GM20000 (cell line): ENCODE results near the gene CAMTA1.

ENCODE experiments used
- DNase-seq: peaks from one replicate; pipeline ENCODE4 v3.0.0; 2012; ENCODE audit warnings: low spot score
- TF ChIP-seq, protein P1 (sequence below): IDR thresholded peaks from 2 replicates; pipeline ENCODE4 v1.5.1; 2012; ENCODE audit warnings: mild to moderate bottlenecking, control low read depth; ENCODE audit errors: extremely low read depth, missing control alignments

The CAMTA1 gene

DNA sequence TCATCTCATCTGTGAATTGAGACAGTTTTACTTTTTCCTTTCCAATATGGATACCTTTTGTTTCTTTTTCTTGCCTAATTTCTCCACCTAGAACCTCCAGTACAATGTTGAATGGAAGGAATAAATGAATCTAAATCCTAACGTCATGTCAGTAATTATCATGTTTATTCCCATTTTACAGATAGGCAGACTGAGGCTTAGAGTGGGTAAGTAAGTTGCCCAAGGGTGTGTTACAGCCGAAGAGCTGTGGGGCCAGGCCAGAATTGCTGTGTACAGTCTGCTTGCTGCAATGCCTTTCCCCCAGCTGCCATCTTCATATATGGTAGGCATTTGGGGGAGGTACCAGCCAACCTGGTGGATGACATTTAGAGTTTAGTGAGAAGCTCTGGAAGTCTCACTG is 162.7 kb downstream of the CAMTA1 start:
- TF ChIP-seq, protein P1, sequence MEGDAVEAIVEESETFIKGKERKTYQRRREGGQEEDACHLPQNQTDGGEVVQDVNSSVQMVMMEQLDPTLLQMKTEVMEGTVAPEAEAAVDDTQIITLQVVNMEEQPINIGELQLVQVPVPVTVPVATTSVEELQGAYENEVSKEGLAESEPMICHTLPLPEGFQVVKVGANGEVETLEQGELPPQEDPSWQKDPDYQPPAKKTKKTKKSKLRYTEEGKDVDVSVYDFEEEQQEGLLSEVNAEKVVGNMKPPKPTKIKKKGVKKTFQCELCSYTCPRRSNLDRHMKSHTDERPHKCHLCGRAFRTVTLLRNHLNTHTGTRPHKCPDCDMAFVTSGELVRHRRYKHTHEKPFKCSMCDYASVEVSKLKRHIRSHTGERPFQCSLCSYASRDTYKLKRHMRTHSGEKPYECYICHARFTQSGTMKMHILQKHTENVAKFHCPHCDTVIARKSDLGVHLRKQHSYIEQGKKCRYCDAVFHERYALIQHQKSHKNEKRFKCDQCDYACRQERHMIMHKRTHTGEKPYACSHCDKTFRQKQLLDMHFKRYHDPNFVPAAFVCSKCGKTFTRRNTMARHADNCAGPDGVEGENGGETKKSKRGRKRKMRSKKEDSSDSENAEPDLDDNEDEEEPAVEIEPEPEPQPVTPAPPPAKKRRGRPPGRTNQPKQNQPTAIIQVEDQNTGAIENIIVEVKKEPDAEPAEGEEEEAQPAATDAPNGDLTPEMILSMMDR, result no peak
- DNase-seq, result no peak

DNA sequence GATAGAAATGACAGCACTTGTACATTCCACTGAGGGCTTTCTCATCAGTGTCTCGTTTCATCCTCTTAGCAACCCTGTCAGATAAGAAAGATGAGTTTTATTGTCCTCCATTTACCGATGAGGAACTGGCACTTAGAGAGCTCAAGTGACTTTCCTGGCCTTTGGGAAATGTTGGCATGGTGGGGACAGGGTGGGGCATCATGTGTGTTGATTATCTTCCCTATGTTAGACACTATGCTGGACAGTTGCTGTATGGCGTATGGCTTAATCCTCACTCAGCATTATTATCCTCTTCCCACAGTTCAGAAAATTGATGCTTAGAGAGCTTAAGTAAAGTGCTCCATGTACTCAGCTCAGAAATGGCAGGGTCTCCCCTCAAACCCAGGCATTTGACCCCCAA is 163.2 kb downstream of the CAMTA1 start:
- DNase-seq, result no peak
- TF ChIP-seq, protein P1, result no peak

DNA sequence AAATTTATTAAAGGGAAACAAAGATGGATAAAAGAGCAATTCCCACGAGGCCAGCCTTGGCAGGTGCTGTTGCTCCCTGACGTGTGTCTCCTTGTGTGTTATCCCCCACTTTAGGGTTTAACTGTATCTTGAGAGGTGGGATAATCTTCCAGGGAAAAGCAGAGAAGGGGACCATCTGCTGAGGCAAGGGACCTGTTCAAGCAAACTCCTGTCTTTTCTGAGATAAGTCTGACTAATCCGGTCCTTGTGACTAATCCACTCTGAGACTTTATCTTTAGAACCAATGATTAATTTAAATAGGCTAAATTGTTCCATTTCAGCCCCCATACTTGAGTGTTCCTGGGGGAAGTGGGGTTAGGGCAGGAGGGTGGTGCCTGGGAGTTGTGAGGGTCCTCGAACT is 163.6 kb downstream of the CAMTA1 start:
- TF ChIP-seq, protein P1, result no peak
- DNase-seq, result no peak

DNA sequence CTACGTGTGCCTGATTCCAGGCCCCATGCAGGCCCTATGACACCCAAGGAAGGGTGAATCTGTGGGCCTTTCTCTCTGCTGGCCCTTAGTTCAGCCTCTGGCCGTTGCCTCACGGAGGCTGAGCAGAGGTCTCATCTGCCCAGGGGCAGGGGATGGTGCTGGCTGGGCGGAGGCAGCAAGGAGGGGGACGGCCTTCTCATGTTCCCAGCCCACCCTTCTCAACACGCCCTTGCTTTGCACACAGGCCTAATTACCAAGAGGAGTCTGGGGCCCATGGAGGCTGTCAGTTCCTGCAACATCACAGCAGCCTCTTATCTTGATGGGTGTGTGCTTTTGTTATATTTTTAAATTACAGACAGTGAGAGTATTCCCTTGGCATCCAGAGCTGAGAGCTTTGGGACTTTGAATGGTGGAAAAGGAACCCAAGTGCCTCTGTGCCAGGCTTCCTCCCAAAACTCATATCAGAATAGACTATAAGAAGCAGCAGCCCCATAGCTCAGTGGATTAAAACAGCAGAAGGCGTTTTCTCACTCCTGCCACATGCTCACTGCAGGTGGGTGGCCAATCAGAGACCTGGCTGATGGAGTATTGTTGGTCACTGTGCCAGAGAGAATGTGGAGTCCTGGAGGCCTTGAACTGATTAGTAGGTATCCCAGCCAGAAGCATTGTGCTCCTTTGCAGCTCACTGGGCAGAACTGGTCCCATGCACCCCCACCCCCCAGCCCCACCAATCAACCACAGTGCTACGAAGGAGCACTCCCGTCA is 164.9 kb downstream of the CAMTA1 start:
- TF ChIP-seq, protein P1, result no peak
- DNase-seq, result no peak

DNA sequence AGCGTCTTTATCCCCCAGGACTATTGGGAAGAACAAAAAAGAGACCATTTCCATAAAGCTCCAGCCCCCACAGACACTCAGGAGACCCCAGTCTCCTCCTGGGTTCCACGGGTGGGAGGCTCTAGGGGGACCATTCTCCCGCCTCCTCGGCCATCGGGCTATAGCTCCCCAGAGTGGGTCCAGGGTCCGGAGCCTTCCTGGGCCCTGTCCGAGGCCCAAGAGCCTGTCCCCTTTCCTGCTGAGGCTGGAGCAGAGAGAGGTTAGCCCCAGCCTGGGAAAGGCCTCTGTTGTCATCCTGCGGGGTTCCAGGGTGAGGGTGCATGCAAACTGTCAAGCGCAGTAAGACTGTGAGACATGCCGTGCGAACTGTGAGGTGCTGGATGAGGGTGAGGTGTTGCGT is 166.3 kb downstream of the CAMTA1 start:
- no peak for DNase-seq
- TF ChIP-seq, protein P1, result no peak

DNA sequence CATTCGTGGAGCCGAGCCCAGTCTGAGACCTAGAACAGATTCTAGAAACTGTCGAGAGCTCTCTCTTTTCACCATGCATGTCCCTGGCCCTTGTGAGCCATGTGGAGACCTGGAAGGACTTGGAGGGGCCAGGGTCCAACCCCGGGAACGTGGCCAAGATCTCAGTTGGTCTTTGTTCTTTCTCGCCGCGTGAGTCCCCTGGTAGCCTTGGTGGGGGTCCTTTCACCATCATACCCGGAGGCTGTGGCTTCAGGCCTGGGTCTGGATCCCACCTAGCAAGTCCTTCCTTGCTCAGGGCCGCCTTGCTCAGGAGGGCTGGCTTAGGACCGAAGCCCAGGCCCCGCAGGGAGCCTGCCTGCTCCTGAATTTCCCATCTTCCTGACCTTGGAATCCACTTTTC is 168.0 kb downstream of the CAMTA1 start:
- no peak for DNase-seq
- TF ChIP-seq, protein P1, result no peak

DNA sequence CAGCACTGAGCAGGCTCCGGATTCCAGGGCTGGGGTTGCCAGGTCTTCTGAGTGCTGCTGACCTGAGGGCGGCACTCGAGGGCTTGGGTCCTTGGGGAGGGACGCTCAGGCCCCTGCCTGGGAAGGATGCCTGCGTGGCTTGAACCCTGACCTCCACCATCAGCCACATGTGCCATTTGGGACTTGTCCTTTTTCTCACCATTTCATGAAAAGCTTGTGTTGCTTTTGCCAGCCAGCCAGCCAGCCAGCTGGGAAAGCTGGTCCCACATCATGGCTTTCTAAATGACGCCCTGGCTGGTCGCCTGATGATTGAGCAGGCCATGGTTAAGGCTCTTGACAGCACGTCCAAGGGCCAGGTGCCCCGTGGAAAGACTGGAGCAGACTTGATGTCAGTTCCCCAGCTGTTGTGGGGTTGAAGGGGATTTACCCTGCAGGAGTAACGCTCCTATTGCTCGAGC is 168.7 kb downstream of the CAMTA1 start:
- DNase-seq, result no peak
- TF ChIP-seq, protein P1, result no peak
